ENCODE data around the gene PLD3. TPM values are rescaled to one million over a fixed set of nuclear protein-coding genes. Genes with fewer than 3 reads are reported as not detected.

PLD3 gene
- total RNA-seq, 2 donors from 2014 or later, result 328 to 639 TPM

DNA sequence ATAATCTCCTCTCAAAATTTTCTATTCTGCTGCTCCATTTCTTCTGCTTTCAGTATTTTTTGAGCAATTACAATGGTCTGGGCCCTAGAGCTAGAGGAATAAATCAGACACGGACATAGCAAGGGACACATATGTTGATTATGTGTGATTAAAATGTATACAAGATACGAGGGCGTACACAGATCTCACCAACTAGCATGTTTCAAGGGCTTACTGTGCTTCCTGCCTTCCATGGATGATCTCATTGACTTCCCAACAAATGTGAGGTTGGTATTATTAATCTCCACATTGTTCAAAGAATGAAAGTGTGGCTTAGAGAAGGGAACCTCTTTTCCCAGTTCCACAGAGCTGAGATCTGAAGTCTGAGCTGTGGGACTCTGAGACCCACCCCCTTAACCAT, 9.1 kb downstream of the PLD3 start:
- no peak overlapping the region for H3K27ac ChIP-seq
- intact Hi-C loops (cut with DNase I), result no loop called here
- no peaks in the 10 kb centered on the region for H3K36me3 ChIP-seq
- H3K4me3 ChIP-seq, result no peak overlapping the region
- DNase-seq (ENCODE audit: low spot score), result no peak
- H3K27me3 ChIP-seq (replicated peaks; ENCODE audit: insufficient read depth), result no peaks in the 10 kb centered on the region
- 85% methylated on average over 3 of the region's 3 CpGs for WGBS
- TF ChIP-seq POLR2AphosphoS5 (IDR thresholded peaks at IDR 0.05) (no peak), POLR2A (IDR thresholded peaks at IDR 0.05) (no peak)
- TF ChIP-seq, protein P1, sequence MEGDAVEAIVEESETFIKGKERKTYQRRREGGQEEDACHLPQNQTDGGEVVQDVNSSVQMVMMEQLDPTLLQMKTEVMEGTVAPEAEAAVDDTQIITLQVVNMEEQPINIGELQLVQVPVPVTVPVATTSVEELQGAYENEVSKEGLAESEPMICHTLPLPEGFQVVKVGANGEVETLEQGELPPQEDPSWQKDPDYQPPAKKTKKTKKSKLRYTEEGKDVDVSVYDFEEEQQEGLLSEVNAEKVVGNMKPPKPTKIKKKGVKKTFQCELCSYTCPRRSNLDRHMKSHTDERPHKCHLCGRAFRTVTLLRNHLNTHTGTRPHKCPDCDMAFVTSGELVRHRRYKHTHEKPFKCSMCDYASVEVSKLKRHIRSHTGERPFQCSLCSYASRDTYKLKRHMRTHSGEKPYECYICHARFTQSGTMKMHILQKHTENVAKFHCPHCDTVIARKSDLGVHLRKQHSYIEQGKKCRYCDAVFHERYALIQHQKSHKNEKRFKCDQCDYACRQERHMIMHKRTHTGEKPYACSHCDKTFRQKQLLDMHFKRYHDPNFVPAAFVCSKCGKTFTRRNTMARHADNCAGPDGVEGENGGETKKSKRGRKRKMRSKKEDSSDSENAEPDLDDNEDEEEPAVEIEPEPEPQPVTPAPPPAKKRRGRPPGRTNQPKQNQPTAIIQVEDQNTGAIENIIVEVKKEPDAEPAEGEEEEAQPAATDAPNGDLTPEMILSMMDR (IDR thresholded peaks at IDR 0.05), result no peak
- no peaks in the 10 kb centered on the region for H3K9me3 ChIP-seq
- H3K4me1 ChIP-seq (replicated peaks), result no peaks in the 10 kb centered on the region

DNA sequence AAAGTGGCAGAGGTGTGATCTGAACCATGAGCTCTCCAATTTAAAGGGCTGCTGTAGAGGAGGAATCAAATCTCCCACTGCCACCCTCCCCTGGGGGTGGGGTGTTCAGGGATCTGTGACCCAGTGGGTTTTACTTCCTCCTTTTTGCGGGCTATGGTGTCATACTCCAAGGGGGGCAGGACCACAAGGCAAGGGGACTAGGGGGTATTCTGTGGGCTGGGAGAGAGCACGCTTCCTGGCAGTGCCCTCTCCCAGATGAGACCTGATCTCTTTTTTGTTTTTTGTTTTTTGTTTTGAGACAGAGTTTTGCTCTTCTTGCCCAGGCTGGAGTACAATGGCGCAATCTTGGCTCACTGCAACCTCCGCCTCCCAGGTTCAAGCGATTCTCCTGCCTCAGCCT, 10.3 kb downstream of the PLD3 start:
- intact Hi-C loops (cut with DNase I), result no loop called here
- TF ChIP-seq, protein P1 (IDR thresholded peaks at IDR 0.05), result no peak
- TF ChIP-seq POLR2A (IDR thresholded peaks at IDR 0.05) (no peak), POLR2AphosphoS5 (IDR thresholded peaks at IDR 0.05) (no peak)
- Histone ChIP-seq H3K27me3 (replicated peaks; ENCODE audit: insufficient read depth) (no peaks in the 10 kb centered on the region), H3K4me1 (replicated peaks) (no peaks in the 10 kb centered on the region), H3K9me3 (no peaks in the 10 kb centered on the region), H3K27ac (no peak overlapping the region), H3K36me3 (no peaks in the 10 kb centered on the region), H3K4me3 (no peak overlapping the region)
- DNase-seq (ENCODE audit: low spot score), result no peak
- WGBS, result 74% methylated on average over 5 of the region's 5 CpGs

DNA sequence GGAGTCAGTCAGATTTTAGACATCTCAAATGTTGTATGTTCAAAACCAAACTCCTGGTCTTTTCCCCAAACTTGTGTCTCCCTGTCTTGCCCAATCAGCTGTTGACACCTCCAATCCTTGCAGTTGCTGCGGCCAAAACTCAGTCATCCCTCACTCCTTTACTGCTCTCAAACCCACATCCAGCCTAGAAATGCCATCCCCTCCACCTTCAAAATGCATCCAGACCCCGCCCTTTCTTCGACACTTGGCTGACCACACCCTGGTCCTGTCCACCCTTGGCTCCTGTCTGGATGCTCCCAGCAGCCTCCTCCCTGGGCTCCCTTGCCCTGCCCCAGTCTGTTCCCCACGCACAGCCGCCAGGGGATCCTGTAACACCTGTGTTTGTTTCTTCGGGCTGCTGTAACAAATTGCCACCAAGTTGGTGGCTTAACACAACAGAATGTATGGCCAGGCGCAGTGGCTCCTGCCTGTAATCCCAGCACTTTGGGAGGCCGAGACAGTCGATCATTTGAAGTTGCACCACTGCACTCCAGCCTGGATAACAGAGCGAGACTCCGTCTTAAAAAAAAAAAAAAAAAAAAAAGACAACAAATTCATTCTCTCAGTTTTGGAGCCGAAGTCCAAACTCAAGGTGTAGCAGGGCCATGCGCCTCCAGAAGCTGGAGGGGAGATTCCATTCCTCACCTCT, 11.7 kb downstream of the PLD3 start:
- 86% methylated on average over 13 of the region's 13 CpGs for WGBS
- H3K27ac ChIP-seq, result no peak overlapping the region
- TF ChIP-seq, protein P1 (IDR thresholded peaks at IDR 0.05), result no peak
- no peak for TF ChIP-seq POLR2AphosphoS5 (IDR thresholded peaks at IDR 0.05)

DNA sequence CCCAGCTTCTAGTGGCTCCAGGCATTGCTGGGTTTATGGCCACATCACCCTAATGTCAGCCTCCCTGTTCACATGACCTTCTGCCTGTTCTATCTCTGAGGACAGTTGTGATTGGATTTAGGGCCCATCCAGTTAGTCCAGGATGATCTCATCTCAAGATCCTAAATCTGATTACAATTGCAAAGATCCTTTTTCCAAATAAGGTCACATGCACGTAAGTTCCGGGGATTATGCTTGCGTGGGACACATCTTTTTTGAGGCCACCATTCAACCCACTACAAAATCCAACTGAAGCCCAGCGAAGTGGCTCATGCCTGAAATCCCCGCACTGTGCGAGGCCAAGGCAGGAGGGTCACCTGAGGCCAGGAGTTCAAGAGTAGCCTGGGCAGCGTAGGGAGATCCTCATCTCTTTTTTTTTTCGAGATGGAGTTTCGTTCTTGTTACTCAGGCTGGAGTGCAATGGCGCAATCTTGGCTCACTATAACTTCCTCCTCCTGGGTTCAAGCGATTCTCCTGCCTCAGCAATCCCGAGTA, 12.3 kb downstream of the PLD3 start:
- WGBS, result 85% methylated on average over 12 of the region's 12 CpGs
- no peaks in the 10 kb centered on the region for H3K36me3 ChIP-seq
- no peaks in the 10 kb centered on the region for H3K9me3 ChIP-seq
- no peaks in the 10 kb centered on the region for H3K27me3 ChIP-seq (replicated peaks; ENCODE audit: insufficient read depth)
- TF ChIP-seq POLR2AphosphoS5 (IDR thresholded peaks at IDR 0.05) (no peak), POLR2A (IDR thresholded peaks at IDR 0.05) (no peak)
- TF ChIP-seq, protein P1 (IDR thresholded peaks at IDR 0.05), result no peak
- no peaks in the 10 kb centered on the region for H3K4me1 ChIP-seq (replicated peaks)
- DNase-seq (ENCODE audit: low spot score), result no peak
- intact Hi-C loops (cut with DNase I), result no loop called here
- no peak overlapping the region for H3K27ac ChIP-seq
- no peak overlapping the region for H3K4me3 ChIP-seq

More for the DNA sequence above, 11.7 kb downstream of the PLD3 start:
- Histone ChIP-seq H3K4me3 (no peak overlapping the region), H3K36me3 (no peaks in the 10 kb centered on the region), H3K9me3 (no peaks in the 10 kb centered on the region), H3K4me1 (replicated peaks) (no peaks in the 10 kb centered on the region), H3K27me3 (replicated peaks; ENCODE audit: insufficient read depth) (no peaks in the 10 kb centered on the region)
- intact Hi-C loops (cut with DNase I), result no loop called here
- no peak for DNase-seq (ENCODE audit: low spot score)

DNA sequence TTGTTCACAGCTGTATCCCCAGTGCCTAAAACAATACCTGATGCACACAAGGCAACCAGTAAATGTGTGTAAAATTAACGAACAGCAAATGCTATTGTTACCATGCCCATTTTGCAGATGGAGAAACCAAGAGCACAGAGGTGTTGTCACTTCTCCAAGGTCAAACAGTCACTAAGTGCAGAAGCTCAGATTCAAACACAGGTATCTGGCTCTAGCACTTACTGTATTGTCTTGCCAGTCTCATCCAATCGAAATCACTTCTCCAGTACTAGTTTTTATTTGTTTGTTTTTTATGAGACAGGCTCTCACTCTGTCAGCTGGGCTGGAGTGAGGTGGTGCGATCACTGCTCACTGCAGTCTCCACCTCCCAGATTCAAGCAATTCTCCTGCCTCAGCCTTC, 13.7 kb downstream of the PLD3 start:
- no peak for DNase-seq (ENCODE audit: low spot score)
- Histone ChIP-seq H3K4me1 (replicated peaks) (no peaks in the 10 kb centered on the region), H3K27ac (no peak overlapping the region), H3K9me3 (no peaks in the 10 kb centered on the region), H3K36me3 (no peaks in the 10 kb centered on the region), H3K4me3 (no peak overlapping the region), H3K27me3 (replicated peaks; ENCODE audit: insufficient read depth) (no peaks in the 10 kb centered on the region)
- intact Hi-C loops (cut with DNase I), result no loop called here
- WGBS, result 65% methylated on average over 3 of the region's 3 CpGs
- peak; percentile 49 for TF ChIP-seq POLR2AphosphoS5 (IDR thresholded peaks at IDR 0.05)
- no peak for TF ChIP-seq POLR2A (IDR thresholded peaks at IDR 0.05)
